ENCODE measurements around the gene RBM26. TPM values are rescaled to one million over a fixed set of nuclear protein-coding genes. Genes with fewer than 3 reads are reported as not detected.

RBM26 gene
- total RNA-seq, 1 experiment from 2014 or later = 70.5 TPM

- Mint-ChIP-seq H3K36me3 (ENCODE audit: insufficient read depth in 1 of 3, low read depth in 3 of 3) (peaks cover 49 to 53% (median 53%) of the 10 kb centered on the region in 3 experiments), H3K4me3 (no peak overlapping the region), H3K27me3 (ENCODE audit: low read depth) (no peaks in the 10 kb centered on the region; the same call in 1 of the 2 replicates), H3K4me1 (peaks cover 36% of the 10 kb centered on the region in 2 experiments), H3K9me3 (peaks cover 23 to 26% of the 10 kb centered on the region in 2 experiments), H3K27ac (no peak overlapping the region)
- Histone ChIP-seq H2BK120ac (ENCODE audit: low read depth, low read length, poor library complexity, severe bottlenecking) (no peak overlapping the region), H3K23ac (ENCODE audit: insufficient read length, low read depth, low read length) (no peak overlapping the region), H3K27ac (ENCODE audit: insufficient read length, low read depth, low read length) (no peak overlapping the region), H3K4me2 (ENCODE audit: insufficient read depth, insufficient read length, low read length) (no peak overlapping the region), H4K20me1 (ENCODE audit: control insufficient read depth, insufficient read depth, insufficient read length) (no peaks in the 10 kb centered on the region), H3T11ph (ENCODE audit: low read length) (no peak overlapping the region), H3K9me3 (ENCODE audit: control insufficient read depth, low read depth, low read length) (no peaks in the 10 kb centered on the region), H3K9ac (ENCODE audit: extremely low read depth, insufficient read length, low read length) (no peak overlapping the region), H3K4me1 (ENCODE audit: insufficient read depth, low read length) (no peaks in the 10 kb centered on the region), H2BK5ac (ENCODE audit: insufficient read length, low read length) (no peak overlapping the region), H3K18ac (ENCODE audit: insufficient read length, low read depth, low read length) (no peak overlapping the region), H2AK5ac (ENCODE audit: insufficient read length, low read length) (no peak overlapping the region), H4K8ac (replicated peaks; ENCODE audit: insufficient read length, low read depth, low read length) (no peak overlapping the region), H3K4ac (ENCODE audit: low read depth, low read length) (no peak overlapping the region), H4K5ac (ENCODE audit: insufficient read length, low read depth, low read length) (no peak overlapping the region), H3K79me1 (ENCODE audit: insufficient read depth, low read depth, low read length, poor library complexity, severe bottlenecking) (peaks cover 3% of the 10 kb centered on the region), H3K56ac (ENCODE audit: insufficient read length, low read depth, low read length) (no peak overlapping the region), H2BK12ac (ENCODE audit: insufficient read length, low read depth, low read length) (no peak overlapping the region), H2BK20ac (ENCODE audit: low read depth, low read length, poor library complexity, severe bottlenecking) (no peak overlapping the region), H4K91ac (ENCODE audit: insufficient read length, low read depth, low read length) (no peak overlapping the region), H2BK15ac (ENCODE audit: low read depth, low read length) (no peak overlapping the region), H3K23me2 (ENCODE audit: insufficient read length, low read depth, low read length, poor library complexity, severe bottlenecking) (no peaks in the 10 kb centered on the region), H3K14ac (ENCODE audit: insufficient read depth, low read length) (no peak overlapping the region), H3K79me2 (ENCODE audit: insufficient read depth, low read length) (peaks cover 28% of the 10 kb centered on the region), H3K27me3 (ENCODE audit: insufficient read depth, low read length) (no peaks in the 10 kb centered on the region), H2AFZ (ENCODE audit: low read length) (no peak overlapping the region)
- TF ChIP-seq, protein P1, sequence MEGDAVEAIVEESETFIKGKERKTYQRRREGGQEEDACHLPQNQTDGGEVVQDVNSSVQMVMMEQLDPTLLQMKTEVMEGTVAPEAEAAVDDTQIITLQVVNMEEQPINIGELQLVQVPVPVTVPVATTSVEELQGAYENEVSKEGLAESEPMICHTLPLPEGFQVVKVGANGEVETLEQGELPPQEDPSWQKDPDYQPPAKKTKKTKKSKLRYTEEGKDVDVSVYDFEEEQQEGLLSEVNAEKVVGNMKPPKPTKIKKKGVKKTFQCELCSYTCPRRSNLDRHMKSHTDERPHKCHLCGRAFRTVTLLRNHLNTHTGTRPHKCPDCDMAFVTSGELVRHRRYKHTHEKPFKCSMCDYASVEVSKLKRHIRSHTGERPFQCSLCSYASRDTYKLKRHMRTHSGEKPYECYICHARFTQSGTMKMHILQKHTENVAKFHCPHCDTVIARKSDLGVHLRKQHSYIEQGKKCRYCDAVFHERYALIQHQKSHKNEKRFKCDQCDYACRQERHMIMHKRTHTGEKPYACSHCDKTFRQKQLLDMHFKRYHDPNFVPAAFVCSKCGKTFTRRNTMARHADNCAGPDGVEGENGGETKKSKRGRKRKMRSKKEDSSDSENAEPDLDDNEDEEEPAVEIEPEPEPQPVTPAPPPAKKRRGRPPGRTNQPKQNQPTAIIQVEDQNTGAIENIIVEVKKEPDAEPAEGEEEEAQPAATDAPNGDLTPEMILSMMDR (conservative IDR thresholded peaks at IDR 0.05) = no peak
- no peak for DNase-seq
- no CpG with 5 or more reads among the region's 4 CpGs for WGBS (ENCODE audit: extremely low coverage, insufficient read length, low lambda C conversion rate)
Measured at GRCh38 chr13:79395881-79396280, 10.2 kb downstream of the RBM26 start.
